ENCODE data around the gene TP53AIP1. TPM values are rescaled to one million over a fixed set of nuclear protein-coding genes. Genes with fewer than 3 reads are reported as not detected.

Gene TP53AIP1
- total and polyA plus RNA-seq, 12 donors = 0.01 TPM; not detected in 11

DNA sequence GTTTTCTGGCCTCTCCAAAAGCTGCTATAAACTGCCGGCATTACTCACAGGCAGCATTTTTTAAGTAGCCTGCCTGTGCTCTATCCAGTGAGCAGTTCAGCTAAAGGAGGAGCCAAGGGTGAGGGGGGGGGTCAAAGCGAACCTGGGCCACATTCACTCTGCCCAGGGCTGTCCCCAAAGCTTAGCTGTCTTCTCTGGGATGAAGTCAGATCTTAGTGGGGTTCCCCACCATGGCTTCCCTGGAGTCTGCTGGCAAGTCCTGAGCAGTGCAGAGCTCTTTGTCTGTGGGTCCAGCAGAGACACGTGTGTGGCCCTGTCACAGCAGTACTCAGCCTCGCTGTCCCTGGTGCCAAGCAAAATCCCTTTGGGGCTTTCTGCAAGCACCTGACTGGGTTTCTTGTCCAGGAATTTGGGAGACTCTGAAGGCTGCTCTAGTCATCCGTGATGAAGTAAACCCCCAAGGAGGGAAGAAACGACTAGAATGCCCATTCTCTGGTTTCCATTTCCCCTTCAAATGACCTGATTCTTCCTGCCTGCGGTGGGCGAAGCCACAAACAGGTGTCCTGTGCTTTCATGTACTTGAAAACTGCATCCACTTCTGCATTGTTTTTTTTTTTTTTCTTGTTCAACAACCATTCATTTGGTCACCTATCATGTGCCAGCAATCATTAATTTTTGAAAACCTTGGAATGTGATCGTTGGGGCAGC, 48.9 kb downstream of the TP53AIP1 start:
- Histone ChIP-seq H3K4me3 (no peak overlapping the region), H3K9me3 (no peaks in the 10 kb centered on the region), H3K27me3 (peaks cover 0 to 32% (median 22%) of the 10 kb centered on the region in 7 donors), H3K4me1 (peaks cover 5 to 82% (median 30%) of the 10 kb centered on the region in 9 donors), H3K27ac (peak overlapping the region; percentile 27 to 83 (median 74)), H3K36me3 (no peaks in the 10 kb centered on the region)
- ATAC-seq (peak in 7 of 8 donors; percentile 26 to 62 (median 39)), DNase-seq (no peak)
- intact Hi-C loops (cut with DNase I) = no loop called here
- WGBS, 2 donors = 41 to 58% methylated on average over 9 of the region's 9 CpGs
- TF ChIP-seq, protein P1, sequence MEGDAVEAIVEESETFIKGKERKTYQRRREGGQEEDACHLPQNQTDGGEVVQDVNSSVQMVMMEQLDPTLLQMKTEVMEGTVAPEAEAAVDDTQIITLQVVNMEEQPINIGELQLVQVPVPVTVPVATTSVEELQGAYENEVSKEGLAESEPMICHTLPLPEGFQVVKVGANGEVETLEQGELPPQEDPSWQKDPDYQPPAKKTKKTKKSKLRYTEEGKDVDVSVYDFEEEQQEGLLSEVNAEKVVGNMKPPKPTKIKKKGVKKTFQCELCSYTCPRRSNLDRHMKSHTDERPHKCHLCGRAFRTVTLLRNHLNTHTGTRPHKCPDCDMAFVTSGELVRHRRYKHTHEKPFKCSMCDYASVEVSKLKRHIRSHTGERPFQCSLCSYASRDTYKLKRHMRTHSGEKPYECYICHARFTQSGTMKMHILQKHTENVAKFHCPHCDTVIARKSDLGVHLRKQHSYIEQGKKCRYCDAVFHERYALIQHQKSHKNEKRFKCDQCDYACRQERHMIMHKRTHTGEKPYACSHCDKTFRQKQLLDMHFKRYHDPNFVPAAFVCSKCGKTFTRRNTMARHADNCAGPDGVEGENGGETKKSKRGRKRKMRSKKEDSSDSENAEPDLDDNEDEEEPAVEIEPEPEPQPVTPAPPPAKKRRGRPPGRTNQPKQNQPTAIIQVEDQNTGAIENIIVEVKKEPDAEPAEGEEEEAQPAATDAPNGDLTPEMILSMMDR (IDR thresholded peaks at IDR 0.05) = no peak

DNA sequence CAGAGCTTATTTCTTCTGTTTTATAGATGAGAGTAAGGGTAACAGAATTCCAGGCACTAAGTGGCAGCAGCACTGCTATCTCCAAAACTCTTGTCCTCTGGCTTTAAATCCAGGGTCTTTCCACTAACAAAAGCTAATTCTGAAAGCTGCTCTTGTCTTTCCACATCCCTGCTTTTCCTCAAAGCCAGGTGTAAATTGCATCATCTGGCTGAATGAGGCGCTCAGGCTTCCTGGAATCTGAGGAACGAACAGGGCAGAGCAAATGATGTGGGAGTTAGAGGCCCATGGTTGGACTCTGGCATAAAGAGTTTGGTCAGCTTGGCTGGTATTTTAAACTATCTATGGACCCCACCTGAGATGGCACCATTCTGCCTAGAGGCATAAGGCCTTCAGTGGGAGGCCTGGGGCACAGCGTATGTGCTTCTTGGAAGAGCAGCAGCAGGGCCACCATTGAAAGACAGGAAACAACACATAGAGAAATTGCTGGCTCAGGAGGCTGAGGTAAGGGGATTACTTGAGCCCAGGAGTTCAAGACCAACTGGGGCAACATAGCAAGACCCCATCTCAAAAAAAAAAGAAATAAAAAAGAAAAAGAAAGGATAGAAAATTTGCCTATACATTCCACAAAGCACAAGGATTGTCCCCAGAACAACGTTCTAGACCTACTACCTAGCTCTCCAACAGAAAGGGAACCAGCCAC, 49.7 kb downstream of the TP53AIP1 start:
- Histone ChIP-seq H3K4me3 (peak overlapping the region in 1 of 10 donors; percentile 61), H3K9me3 (no peaks in the 10 kb centered on the region), H3K4me1 (peaks cover 5 to 75% (median 30%) of the 10 kb centered on the region in 9 donors), H3K36me3 (no peaks in the 10 kb centered on the region), H3K27me3 (peaks cover 0 to 39% (median 24%) of the 10 kb centered on the region in 7 donors), H3K27ac (peak overlapping the region; percentile 27 to 83 (median 74))
- intact Hi-C loops (cut with DNase I) = no loop called here
- DNase-seq (no peak), ATAC-seq (no peak)
- TF ChIP-seq, protein P1 (IDR thresholded peaks at IDR 0.05) = no peak
- WGBS, 2 donors = 48 to 65% methylated on average over 4 of the region's 4 CpGs

DNA sequence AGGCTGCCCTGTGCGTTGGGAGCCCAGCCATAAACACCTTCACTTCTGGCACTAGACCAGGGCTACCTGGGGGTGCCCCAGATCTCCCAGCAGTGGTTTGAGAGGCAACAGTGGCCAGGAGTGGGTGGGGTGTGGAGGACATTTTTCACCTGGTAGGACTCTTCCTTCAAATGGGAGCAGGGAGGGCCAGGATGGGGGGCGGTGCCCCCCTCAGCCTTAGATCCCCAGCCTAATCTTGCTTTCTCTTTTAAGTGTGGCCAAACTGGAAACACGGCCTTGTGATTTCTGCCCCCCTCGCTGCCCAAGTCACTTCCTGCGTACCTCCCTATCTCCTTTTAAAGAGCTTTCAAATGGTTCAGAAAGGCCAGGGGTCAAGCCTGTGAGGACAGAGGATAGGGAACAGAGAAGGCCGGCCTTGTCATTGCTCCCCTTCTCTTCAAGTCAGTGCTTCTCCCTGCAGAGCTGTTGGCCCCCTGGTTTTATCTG, 50.7 kb downstream of the TP53AIP1 start:
- no peaks in the 10 kb centered on the region for H3K9me3 ChIP-seq
- 45 to 49% methylated on average over 6 of the region's 6 CpGs for WGBS, 2 donors
- DNase-seq = no peak
- H3K4me3 ChIP-seq = peak overlapping the region; percentile 25 to 62 (median 55)
- ATAC-seq = peak in 7 of 8 donors; percentile 8 to 31 (median 20)
- peaks cover 0 to 40% (median 29%) of the 10 kb centered on the region in 7 donors for H3K27me3 ChIP-seq
- no peaks in the 10 kb centered on the region for H3K36me3 ChIP-seq
- intact Hi-C loops (cut with DNase I) = no loop called here
- TF ChIP-seq, protein P1 (IDR thresholded peaks at IDR 0.05) = no peak
- peak overlapping the region in 9 of 10 donors; percentile 36 to 83 (median 74) for H3K27ac ChIP-seq
- H3K4me1 ChIP-seq = peaks cover 5 to 64% (median 26%) of the 10 kb centered on the region in 9 donors

DNA sequence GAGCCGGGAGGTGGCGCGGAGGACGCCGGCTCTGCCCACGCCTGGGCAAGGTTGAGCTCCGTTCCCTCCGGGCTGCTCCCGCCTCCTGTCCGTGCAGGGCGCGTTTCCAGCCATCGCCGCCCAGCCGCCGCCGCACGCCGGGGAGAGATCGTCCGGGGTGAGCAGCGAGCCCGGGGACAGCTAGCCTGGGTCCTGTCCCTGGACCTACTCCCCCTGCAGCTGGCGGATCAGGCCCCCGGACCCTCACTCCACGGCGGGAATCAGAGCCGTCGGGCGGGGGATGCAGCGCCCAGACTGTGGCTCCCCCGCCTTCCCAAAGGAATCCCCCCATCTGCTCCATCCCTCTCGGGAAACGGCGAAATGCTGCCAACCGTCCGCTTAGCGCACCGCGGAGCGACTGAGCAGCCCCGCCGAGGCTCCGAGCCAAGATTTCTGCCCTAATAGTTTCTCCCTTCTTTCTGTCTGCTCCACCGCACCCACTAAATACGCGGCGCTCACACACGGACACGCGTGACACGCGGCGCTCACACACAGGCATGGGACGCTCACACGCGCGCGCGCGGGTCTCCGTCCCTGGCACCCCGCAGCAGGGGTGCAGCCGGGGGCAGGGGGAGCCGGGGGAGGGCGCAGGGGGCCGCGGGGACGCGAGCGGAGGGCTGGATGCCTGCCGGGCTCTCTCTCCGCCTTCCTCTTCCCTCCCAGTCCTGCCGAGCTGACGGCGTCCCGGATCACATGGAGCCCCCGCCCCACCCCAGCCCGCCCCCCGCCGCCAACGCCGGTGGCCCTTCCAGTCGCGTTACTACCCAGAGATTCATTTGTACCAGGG, 51.9 kb downstream of the TP53AIP1 start, which contains the start of gene KCNJ5:
Gene KCNJ5, plus strand, starts transcription at position 814 of the 826 bp plus-strand sequence. CDS start 19,918 bp downstream, outside the sequence.
- TF ChIP-seq, protein P1 (IDR thresholded peaks at IDR 0.05) = no peak
- intact Hi-C loops (cut with DNase I) = no loop called here
- peak within 1 kb of the TSS in 9 of 10 donors; percentile 53 to 83 (median 74) for H3K27ac ChIP-seq
- H3K4me1 ChIP-seq = peaks cover 5 to 57% (median 26%) of the 10 kb centered on the region in 9 donors
- no peaks in the 10 kb centered on the region for H3K9me3 ChIP-seq
- H3K36me3 ChIP-seq = no peaks in the 10 kb centered on the region
- H3K27me3 ChIP-seq = peaks cover 0 to 40% (median 29%) of the 10 kb centered on the region in 7 donors
- DNase-seq (peak; percentile 38 to 54), ATAC-seq (peak; percentile 38 to 56 (median 50))
- H3K4me3 ChIP-seq = peak within 1 kb of the TSS; percentile 43 to 62 (median 55)
- 1% methylated on average over 75 to 85 of the region's 85 CpGs for WGBS, 2 donors
